NCI-H1930 (cell line): ENCODE data around the gene GALNT10.

Experiments used
- DNase-seq, 2 experiments: peaks; one replicate each; lab custom pipeline; 2025; lab: John Stamatoyannopoulos, UW

GALNT10 gene

DNA sequence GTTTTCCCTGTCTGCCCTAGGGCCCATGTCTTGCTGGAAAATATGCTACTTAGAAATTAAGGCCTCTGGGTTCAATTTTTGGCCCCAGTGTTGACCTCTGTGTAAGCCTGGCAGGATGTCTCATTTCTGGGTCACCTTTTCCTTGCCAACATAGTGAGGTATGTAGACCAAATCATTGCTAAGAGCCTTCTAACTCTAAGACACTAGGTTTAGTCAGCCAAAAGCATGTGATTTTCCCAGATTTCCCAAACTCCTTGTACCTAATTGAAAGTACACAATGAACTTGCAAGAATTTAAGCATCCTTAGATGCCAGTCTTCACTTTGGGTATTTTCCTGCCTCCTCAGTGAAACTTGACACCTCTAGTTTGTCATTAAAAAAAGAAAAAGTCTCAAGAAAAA, 77.0 kb downstream of the GALNT10 start:
- no peak for DNase-seq

DNA sequence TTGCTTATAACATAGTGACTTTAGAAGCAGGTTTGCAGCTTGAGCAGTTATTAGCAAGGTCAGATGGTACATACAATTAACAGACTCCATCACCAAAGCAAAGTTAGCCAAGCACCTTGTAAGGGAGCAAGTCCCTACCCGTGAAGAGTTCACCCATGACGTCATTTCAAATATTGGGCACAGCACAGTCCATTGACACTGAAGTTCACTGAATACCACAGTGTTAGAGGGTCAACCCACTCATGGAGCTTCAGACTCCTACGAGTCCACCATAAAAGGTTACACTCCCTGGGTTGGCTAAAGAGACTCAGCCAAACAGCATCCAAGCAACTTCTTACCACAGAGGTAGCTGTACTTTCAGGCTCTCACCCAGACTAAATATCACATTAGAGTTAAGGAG, 77.5 kb downstream of the GALNT10 start:
- no peak for DNase-seq

DNA sequence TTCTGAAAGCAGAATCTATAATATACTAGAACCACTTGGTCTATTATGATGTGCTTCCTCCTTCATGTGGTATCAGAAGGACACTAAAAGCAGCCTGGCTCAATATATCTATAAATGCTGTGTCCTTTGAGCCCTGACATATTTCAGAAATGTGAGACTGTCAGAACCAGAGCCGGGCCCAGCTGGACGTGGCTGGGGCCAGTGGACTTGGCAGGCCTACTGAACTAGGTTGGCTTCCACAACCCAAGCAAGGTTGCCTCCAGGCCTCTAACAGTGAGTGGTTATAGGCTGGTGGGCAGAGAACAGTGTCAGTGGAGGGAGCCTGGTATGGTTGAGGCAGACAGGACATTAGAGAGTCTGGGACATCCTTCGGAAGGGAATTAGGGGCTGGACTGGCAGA, 78.9 kb downstream of the GALNT10 start:
- no peak for DNase-seq

DNA sequence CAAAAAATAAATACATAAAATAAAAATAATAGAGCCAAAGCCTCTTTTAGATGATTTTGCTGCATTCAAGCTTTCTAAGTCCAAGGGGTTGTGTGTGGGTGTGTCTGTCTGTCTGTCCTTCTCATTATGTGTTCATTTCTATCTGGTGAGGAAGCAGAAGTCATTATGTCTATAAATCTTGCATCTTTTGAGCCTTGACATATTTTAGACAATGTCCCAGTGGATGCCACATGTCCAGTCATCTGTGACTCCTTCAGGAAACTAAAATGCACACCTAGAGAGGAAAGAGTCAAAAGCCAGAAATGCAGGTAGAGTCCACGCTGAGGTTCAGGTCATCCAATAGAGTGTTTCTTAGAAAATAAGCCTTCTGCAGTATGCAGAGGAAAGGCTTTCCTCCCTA, 80.9 kb downstream of the GALNT10 start:
- DNase-seq: no peak

DNA sequence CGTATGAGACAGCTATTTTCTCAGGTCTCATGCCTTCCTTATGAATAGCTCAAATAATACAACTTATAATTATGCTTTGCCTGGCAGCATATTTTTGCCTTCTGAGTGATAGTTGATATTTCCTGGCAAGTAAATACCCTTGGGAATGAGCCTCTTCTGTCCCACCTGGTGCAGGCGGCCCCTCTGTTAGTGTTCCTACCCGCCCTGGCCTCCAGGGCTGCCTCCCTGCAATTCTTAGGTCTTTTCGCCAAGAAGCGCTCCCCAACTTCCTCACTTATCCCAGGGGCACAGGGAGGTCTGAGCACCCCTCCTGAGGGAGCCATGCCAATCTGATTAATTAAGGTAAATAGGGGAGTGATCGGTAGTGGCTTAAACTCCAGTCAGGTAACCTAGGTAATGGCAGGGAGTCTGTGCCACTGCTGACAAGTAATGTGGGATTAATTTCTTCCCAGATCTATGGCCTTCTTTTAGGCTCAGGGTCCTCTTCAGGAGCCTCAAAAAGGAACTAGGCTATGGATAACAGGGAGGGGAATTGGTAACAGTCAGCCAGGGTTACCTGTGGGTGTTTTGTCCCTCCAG, 81.5 kb downstream of the GALNT10 start:
- DNase-seq: no peak

DNA sequence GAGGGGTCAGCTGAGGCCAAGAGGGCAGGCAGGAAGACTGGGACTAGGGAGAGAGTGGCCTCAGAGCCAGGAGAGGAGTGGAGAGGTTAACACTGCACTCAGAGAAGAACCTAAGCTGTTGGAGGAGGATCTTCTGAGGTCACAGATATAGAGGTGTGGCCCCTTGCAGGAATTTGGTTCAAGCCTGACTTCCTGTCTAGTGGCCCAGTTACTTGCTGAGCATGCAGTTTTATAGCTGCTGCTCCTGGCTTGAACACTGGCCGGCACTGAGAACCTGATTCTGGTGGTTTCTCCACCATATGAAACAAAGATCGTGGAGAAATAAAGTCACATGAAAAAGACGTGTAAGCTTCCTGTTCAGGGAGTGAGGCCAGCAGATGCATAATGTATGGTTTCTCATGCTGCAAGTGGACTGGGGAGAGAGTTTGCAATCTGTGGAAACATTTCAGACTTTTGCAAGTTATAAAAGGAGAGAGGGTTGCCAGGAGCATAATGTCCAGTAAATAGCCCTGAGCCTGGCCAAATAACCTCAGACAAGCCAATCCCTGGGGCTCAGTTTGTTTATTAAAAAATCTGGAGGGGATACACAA, 82.6 kb downstream of the GALNT10 start:
- no peak for DNase-seq

DNA sequence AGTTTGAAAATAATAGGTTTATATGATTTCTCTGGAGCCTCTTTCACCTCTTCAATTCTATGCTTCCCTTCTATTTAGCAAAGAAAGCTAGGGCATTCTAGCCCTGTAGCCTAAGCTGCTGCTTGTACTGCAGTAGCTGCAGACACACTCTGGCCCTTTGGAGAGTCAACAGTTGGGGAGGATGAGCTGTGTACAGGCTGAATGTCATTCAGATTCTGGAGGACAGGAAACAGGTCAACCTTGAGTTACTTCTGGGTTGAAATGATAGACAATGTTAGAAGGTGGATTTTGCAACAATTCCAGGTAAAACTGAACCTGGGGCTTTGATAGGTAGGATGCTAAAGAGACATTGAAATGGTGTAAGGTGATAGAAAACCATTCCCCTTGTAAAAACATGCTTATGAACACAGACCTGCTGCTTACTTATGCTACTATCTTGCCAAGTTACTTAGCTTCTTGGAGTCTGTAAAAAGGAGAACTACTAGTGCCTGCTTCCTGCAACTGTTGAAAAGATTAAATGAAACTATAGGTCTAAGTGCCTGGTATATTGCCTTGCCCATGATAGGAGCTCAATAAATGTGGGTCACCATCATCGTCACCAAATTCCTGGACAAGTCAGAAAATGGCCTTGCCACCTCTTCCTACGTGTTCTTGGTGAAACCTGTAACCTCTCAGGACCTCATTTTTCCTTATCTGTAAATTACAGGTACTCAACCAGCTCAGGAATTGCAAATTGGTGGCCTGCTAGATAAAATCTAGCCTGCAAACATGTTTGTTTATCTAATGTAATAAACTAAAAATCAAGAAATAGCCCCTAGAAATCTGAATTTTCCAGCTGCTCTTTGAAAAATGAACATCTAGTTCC, 83.7 kb downstream of the GALNT10 start:
- DNase-seq: no peak

DNA sequence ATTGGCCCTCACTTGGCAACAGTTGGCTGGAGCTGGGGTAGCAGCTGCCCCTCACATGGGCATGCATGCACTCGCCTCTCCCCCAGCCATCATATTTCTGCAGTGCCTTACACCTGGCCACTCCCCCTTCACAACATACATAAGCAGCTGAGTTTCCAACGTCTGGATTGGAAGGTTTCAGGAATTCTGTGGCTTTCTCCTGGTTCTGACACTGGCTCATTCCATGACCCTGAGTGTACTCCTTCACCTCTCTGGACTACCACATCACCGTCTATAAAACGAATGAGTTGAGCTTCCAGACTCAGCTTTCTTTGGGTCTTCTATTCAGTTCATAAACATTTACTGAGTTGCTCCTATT, 84.3 kb downstream of the GALNT10 start:
- DNase-seq: no peak

DNA sequence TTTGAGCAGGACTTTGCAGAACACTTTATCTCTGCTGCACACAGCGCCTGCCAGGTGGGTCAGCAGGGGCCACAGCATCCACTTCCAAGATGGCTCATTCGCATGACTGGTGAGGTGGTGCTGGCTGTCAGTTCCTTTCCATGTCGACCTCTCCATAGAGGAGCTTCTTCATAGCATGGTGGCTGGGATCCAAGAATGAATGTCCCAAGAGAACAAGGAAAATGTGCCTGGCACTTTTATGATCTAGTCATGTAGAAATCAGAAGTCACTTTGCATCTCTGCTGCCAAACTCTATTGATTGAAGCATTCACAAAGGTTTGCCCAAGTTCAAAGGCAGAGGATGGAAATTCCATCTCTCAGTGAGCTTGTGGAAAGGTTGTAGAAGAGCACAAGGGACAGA, 85.0 kb downstream of the GALNT10 start:
- no peak for DNase-seq

DNA sequence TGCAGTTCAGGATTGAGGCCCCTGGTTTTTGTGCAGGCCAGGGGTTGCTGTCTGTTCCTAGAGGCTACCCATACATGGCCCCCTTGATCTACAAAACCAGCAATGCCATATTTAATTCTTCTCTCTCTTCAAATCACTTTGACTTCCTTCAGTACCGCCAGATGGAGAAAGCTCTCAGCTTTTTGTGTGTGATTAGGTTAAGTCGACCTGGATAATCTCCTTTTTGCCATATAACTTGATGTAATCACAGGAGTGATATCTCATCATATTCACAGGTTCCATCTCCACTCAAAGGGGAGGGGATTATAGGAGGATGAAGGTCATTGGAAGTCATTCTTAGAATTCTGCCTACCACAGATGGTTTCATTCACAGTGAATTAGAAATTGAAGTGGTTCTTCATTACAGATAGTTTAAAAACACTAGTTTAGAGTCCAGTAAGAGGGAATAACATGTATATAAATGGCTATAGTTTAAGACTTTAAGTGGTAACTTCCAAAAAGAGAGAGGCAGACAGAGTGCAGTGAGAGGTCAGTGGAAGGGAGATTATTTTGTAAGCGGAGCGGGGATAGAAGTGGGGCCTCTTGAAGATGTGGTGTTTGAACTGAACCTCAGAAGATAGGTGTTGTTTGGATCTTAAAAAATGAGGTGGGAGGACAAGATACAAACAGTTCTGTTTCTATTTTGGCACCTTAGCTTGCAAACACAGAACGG, 85.9 kb downstream of the GALNT10 start:
- no peak for DNase-seq

DNA sequence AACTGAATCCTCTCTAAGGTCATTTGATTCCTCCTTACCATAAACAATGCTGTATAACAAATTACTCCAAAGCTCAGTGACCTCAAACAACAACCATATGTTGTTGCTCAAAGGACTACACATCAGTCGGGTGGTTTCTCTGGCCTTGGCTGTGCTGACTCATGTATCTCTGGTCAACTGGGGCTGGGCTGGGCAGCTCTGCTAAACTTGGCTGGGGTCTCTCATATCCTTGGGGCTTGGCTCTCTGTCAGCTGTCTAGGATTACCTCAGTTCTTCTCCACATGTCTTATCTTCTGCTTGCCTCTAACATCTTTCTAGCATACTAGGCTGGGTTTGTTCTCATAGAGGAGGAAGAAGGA, 86.4 kb downstream of the GALNT10 start:
- DNase-seq: no peak

DNA sequence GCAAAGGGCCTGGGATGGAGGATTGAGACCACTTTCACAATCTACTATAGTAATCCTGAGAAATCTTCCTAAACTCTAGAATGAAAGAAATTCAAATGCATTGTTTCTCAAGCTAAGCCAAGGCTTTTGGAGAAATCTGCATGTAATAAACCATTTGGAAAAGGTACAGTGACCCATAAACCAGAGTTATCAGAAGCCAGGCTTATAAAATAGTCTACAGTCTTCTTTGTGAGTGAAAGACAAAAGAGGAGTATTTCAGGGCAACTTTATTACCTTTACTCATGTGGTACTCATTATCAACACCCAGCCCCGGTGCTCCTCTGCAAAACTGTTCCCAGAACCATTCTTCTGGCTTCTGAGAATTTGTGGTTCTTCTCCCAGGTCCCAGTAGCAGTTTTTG, 87.0 kb downstream of the GALNT10 start:
- no peak for DNase-seq

DNA sequence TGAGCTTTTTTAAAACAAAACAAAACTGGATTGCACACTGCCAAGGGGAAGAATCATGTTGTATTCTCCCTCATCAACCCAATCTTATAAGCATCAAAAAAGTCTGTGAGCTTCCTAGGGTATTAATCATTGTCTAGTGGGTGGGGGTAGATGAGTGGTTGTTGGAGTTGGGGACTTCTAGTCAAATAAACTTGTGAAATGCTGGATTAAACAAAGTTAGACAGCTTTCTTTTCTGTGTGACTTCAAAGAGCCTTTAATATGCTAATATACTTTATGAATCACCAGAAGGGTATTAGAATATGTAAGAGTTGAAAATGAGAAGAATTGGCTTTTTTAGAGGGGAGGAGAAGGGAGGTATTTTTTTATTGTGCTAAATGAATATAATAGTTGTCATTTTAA, 87.7 kb downstream of the GALNT10 start:
- no peak for DNase-seq

DNA sequence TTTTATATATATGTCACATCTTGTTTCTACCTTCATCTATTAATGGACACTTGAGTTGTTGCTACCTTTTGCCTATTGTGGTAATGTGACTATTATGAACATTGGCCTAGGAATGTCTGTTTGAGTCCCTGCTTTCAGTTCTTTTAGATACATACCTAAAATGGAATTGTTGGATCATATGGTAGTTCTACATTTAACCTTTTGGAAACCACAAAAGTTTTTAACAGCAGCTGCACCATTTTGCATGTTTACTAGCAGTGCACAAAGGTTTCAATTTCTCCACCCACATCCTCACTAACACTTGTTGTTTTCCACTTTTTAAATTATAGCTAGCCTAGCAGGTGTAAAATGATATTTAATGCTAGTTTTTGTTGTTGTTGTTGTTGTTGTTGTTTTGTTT, 88.4 kb downstream of the GALNT10 start:
- DNase-seq: no peak

DNA sequence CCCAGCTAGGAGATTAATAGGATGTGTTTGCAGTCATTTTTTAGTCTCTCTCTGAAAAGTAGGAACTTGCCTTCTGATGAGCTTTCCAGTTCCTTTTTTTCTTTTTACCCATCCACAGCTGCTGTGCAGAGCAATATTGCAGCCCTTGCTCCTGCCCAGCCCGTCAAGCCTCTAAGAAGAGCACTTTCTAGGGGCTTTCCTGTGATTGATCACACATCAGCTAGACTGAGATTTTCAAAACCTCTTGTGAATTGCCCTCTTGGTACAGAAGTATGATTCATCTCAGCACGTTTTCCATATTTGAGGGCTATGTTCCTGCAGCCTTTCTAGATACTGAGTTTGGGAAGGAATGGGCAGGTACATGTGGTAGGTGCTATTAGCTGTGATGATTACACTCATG, 93.9 kb downstream of the GALNT10 start:
- no peak for DNase-seq

DNA sequence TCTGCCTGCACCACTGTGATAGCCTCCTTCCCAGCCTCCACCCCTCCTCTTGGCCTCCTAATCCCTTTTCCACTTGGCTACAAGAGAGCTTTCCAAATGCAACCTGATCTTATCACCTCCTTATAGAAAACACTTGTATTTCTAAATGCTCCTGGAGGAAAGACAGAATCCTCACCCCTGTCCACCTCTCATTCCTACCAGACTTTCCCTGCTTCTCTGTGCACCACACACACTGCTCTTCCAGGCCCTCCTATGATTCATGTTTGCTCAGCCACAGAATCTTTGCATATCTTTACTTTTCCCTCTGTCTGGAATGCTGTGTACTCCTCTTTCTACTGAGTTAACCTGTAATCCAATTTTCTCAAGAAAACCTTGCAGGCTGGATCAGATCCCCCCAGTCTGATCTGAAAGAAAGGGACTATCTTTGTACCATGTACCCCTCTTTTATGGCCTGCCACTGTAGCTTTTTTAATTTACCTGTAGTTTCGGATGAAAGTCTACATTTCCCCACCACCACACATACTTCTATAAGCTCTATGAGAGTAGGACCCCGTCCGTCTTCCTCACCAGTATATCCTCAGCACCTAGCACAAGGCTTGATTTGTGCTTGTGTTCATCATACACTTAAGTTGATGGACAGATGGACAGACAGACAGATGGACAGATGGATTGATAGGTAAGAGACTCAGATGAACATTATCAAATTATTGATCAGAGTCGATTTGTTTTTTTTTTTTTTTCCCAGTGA, 95.3 kb downstream of the GALNT10 start:
- DNase-seq: no peak

DNA sequence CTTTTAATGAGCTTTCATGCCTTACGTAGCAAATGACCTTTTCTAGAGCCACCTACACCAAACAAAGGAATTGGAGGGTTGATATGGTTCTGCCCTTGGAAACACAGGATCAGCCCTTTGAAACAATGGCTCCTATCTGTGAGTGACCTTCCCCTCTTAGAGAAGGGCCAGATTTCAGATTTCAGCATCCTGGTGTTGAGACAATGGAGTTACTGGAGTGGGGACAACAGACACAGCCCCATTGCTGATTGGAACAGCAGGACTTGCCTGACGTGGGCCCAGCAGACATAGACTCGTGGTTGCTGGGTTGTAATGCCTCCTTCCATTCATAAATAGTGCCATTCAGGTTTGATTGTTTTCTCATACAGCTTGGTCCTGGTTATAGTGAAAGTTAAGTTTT, 96.0 kb downstream of the GALNT10 start:
- DNase-seq: no peak

DNA sequence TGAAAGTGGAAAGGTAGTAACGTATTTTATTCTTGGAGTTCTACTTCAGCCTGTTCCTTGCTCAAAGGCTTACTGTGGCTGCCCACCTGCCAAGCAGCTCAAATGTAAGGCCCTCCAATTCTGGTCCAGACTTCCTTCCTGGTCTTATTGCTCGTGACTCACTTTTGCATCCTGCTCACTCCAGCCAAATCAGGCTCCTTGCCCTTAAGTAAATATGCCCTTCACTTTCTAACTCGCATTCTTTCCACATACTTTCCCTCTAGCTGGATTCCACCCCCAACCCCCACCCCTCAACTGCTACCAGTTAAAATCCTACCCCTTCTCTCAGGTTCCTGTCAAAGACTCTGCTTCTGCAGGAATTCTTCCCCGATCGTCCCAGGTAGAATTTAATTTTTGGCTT, 96.6 kb downstream of the GALNT10 start:
- DNase-seq: no peak

DNA sequence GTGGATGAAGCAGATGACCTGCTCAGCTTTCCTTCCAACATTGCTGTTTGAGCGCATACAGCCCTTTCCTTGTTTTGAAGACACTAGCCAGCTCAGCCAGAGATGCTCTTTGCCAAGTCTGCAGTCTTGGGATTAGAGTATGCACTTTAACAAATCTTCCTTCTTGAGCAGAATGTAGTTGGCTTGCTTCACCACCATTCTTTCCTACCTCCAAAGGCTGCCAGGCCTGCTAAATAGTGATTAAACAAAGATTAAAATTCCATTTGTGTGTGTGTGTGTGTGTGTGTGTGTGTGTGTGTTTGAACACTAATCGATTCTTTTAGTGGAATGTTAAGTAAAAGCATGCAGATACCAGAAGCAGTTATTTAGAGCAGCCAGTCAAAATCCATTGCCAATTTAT, 97.6 kb downstream of the GALNT10 start:
- no peak for DNase-seq

DNA sequence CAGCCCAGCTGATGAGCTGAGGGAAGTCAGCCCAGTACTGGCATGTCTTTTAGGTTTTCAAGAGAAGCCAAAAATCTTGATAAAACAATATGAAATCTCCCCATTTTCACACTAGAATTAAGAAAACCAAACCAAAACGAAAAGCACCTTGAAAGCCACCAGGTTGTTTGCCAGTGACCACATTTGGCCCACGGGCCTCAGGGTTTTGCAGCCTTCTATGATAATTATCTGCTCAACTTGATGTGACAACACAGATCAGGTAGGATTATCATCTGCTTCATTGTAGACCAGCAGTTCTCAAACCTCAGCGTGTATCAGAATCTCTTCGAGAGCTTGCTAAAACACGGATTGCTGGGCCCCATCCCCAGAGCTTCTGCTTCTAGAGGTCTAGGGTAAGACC, 101.4 kb downstream of the GALNT10 start:
- no peak for DNase-seq

DNA sequence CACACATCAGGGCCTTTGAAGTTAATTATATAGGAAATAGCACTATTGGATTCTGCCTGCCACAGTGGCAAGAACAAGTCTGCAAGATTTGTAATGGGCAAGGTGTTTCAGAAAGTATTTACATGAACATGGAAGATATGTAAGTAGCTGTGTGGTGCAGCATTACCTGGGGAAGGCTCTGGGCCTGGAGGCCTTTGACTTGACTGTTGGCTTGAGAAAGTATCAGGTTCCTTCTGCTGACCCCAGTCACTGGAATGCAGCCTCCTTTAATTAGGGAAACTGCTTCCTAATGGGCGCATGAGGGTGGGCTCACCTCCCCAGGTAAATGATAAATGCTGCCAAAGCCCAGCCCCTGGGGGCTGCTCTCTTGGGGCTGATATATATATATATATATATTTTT, 102.7 kb downstream of the GALNT10 start:
- DNase-seq: no peak

DNA sequence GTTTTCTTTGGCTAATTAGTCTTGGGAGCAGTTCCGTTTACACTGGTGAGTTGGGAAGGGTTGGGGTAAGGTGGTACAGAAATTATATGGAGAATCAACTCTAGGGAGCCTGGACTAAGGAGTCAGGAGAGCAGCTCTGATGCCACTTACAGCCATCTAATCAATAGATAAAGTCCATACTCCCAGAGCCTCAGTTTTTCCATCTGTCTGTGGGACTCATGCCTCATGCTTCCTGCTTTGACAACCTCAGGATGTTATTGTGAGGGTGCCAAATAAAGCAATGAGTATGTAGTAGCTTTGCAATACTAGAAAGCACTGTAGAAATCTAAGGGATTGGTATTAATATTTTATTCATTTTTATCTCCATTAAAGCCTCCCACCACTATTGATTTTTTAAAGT, 105.0 kb downstream of the GALNT10 start:
- DNase-seq: no peak
